ENCODE measurements around the gene RNF180. TPM values are rescaled to one million over a fixed set of nuclear protein-coding genes. Genes with fewer than 3 reads are reported as not detected.

RNF180 gene
- total RNA-seq, 1 experiment from 2014 or later = 2.7 TPM

DNA sequence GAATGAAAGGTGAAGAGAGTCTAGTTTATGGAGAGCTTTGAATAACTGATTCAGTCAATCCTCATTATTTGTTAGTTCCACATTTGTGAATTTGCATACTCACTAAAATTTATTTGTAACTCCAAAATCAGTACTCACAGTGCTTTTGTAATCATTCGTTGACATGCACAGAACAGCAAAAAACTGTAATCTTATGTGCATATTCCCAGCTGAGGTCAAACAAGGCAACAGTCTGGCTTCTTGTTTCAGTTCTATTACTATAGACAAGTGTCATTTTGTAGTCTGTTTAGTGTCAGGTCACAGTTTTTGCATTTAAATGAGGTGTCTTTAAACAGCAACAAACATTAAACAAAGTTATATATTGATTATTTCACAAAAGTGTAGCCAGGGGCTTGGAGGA is 142.5 kb downstream of the RNF180 start:
- Mint-ChIP-seq H3K4me1 (no peaks in the 10 kb centered on the region), H3K27me3 (ENCODE audit: low read depth) (no peaks in the 10 kb centered on the region), H3K36me3 (no peaks in the 10 kb centered on the region), H3K9me3 (no peaks in the 10 kb centered on the region), H3K27ac (no peak overlapping the region), H3K4me3 (no peak overlapping the region)
- POLR2A ChIA-PET = no interaction called here
- CTCF ChIA-PET = no interaction called here
- TF ChIP-seq FOXK1 (CRISPR knock-in tag; IDR thresholded peaks at IDR 0.05) = no peak
- TF ChIP-seq, protein P1, sequence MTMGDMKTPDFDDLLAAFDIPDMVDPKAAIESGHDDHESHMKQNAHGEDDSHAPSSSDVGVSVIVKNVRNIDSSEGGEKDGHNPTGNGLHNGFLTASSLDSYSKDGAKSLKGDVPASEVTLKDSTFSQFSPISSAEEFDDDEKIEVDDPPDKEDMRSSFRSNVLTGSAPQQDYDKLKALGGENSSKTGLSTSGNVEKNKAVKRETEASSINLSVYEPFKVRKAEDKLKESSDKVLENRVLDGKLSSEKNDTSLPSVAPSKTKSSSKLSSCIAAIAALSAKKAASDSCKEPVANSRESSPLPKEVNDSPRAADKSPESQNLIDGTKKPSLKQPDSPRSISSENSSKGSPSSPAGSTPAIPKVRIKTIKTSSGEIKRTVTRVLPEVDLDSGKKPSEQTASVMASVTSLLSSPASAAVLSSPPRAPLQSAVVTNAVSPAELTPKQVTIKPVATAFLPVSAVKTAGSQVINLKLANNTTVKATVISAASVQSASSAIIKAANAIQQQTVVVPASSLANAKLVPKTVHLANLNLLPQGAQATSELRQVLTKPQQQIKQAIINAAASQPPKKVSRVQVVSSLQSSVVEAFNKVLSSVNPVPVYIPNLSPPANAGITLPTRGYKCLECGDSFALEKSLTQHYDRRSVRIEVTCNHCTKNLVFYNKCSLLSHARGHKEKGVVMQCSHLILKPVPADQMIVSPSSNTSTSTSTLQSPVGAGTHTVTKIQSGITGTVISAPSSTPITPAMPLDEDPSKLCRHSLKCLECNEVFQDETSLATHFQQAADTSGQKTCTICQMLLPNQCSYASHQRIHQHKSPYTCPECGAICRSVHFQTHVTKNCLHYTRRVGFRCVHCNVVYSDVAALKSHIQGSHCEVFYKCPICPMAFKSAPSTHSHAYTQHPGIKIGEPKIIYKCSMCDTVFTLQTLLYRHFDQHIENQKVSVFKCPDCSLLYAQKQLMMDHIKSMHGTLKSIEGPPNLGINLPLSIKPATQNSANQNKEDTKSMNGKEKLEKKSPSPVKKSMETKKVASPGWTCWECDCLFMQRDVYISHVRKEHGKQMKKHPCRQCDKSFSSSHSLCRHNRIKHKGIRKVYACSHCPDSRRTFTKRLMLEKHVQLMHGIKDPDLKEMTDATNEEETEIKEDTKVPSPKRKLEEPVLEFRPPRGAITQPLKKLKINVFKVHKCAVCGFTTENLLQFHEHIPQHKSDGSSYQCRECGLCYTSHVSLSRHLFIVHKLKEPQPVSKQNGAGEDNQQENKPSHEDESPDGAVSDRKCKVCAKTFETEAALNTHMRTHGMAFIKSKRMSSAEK (CRISPR knock-in tag; IDR thresholded peaks at IDR 0.05; ENCODE audit: borderline replicate concordance) = no peak
- TF ChIP-seq, protein P2, sequence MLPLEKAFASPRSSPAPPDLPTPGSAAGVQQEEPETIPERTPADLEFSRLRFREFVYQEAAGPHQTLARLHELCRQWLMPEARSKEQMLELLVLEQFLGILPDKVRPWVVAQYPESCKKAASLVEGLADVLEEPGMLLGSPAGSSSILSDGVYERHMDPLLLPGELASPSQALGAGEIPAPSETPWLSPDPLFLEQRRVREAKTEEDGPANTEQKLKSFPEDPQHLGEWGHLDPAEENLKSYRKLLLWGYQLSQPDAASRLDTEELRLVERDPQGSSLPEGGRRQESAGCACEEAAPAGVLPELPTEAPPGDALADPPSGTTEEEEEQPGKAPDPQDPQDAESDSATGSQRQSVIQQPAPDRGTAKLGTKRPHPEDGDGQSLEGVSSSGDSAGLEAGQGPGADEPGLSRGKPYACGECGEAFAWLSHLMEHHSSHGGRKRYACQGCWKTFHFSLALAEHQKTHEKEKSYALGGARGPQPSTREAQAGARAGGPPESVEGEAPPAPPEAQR (CRISPR knock-in tag; IDR thresholded peaks at IDR 0.05) = no peak
- TF ChIP-seq MAX (CRISPR knock-in tag; IDR thresholded peaks at IDR 0.05) = no peak
- no peak for TF ChIP-seq KAT7 (CRISPR knock-in tag; IDR thresholded peaks at IDR 0.05; ENCODE audit: borderline replicate concordance)
- TF ChIP-seq FOXP4 (CRISPR knock-in tag; IDR thresholded peaks at IDR 0.05) = no peak
- TF ChIP-seq ZNF232 (CRISPR knock-in tag; IDR thresholded peaks at IDR 0.05) = no peak
- no peak for TF ChIP-seq ZNF671 (CRISPR knock-in tag; IDR thresholded peaks at IDR 0.05)
- no peak for ATAC-seq
- no peak for DNase-seq (ENCODE audit: low spot score)

- Mint-ChIP-seq H3K27ac (no peak overlapping the region), H3K36me3 (no peaks in the 10 kb centered on the region), H3K27me3 (ENCODE audit: low read depth) (no peaks in the 10 kb centered on the region), H3K4me1 (no peaks in the 10 kb centered on the region), H3K4me3 (no peak overlapping the region), H3K9me3 (no peaks in the 10 kb centered on the region)
- ChIA-PET CTCF (no interaction called here), POLR2A (no interaction called here)
- no peak for DNase-seq (ENCODE audit: low spot score)
- no peak for ATAC-seq
- TF ChIP-seq EMX1 (CRISPR knock-in tag; IDR thresholded peaks at IDR 0.05) (no peak), FOXJ3 (CRISPR knock-in tag; IDR thresholded peaks at IDR 0.05; ENCODE audit: borderline replicate concordance) (no peak), ERG (CRISPR knock-in tag; IDR thresholded peaks at IDR 0.05) (no peak), ESRRA (CRISPR knock-in tag; IDR thresholded peaks at IDR 0.05; ENCODE audit: borderline replicate concordance) (no peak), NR3C1 (CRISPR knock-in tag; conservative IDR thresholded peaks at IDR 0.05; ENCODE audit: low read depth) (no peak), ZNF263 (CRISPR knock-in tag; IDR thresholded peaks at IDR 0.05; ENCODE audit: low read depth) (no peak), TP53 (CRISPR knock-in tag; IDR thresholded peaks at IDR 0.05) (no peak), SMAD3 (CRISPR knock-in tag; IDR thresholded peaks at IDR 0.05; ENCODE audit: borderline replicate concordance) (no peak)
- TF ChIP-seq, protein P3, sequence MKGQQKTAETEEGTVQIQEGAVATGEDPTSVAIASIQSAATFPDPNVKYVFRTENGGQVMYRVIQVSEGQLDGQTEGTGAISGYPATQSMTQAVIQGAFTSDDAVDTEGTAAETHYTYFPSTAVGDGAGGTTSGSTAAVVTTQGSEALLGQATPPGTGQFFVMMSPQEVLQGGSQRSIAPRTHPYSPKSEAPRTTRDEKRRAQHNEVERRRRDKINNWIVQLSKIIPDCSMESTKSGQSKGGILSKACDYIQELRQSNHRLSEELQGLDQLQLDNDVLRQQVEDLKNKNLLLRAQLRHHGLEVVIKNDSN (CRISPR knock-in tag; IDR thresholded peaks at IDR 0.05) = no peak
- TF ChIP-seq, protein P4, sequence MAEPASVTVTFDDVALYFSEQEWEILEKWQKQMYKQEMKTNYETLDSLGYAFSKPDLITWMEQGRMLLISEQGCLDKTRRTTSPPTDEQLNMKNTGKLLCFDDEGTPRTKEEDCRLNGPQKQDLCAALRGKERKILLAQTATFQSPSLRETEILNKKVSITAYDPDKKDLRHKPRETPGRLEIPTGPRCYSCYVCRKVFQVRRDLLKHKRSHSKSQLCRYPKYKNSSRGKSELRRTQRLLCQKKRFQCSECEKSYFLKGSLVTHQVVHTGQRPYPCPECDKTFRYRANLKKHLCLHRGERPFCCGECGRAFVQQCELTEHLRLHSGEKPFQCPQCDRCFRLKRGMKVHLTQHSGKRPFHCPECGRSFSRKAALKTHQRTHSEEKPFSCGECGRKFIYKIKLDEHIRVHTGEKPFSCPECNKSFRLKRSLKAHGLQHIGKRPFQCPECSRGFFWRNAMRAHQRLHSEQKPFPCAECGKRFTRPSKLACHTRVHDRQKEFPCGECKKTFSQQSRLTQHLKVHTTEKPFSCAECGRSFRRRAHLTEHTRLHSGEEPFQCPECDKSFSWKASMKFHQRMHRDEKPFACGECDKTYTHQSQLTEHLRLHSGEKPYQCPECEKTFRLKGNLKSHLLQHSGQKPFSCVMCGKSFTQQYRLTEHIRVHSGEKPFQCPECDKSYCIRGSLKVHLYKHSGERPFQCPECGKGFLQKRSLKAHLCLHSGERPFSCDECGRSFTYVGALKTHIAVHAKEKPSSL (CRISPR knock-in tag; conservative IDR thresholded peaks at IDR 0.05) = no peak
- TF ChIP-seq, protein P2 (CRISPR knock-in tag; IDR thresholded peaks at IDR 0.05) = no peak
Observed at GRCh38 chr5:64312491-64312890, 146.8 kb downstream of the RNF180 start.

Measured in WTC11 (cell line).